ENCODE measurements around the gene IQCC. TPM values are rescaled to one million over a fixed set of nuclear protein-coding genes. Genes with fewer than 3 reads are reported as not detected.

The IQCC gene
- total RNA-seq, 1 donor from 2014 or later = 1.9 TPM

GRCh38 chr1:32201011-32201855, 4.2 kb upstream of the IQCC start:
- H3K27ac Mint-ChIP-seq (ENCODE audit: unreplicated experiment) = peak overlapping the region; percentile 57
- peaks cover 19% of the 10 kb centered on the region for H3K36me3 Mint-ChIP-seq (ENCODE audit: low read depth, unreplicated experiment)
- peaks cover 34% of the 10 kb centered on the region for H3K4me1 Mint-ChIP-seq (ENCODE audit: unreplicated experiment)
- no peaks in the 10 kb centered on the region for H3K9me3 Mint-ChIP-seq (ENCODE audit: unreplicated experiment)
- H3K4me3 Mint-ChIP-seq (ENCODE audit: unreplicated experiment) = peak overlapping the region; percentile 92
- peak; percentile 60 for DNase-seq (ENCODE audit: low spot score)
- H3K27me3 Mint-ChIP-seq (ENCODE audit: unreplicated experiment) = peaks cover 23% of the 10 kb centered on the region
- TF ChIP-seq CTCF (IDR thresholded peaks at IDR 0.05; ENCODE audit: unreplicated experiment) = no peak

GRCh38 chr1:32204943-32205361, 519 bp upstream of the IQCC start:
- Mint-ChIP-seq H3K27ac (ENCODE audit: unreplicated experiment) (no peak overlapping the region), H3K4me3 (ENCODE audit: unreplicated experiment) (peak overlapping the region; percentile 91), H3K4me1 (ENCODE audit: unreplicated experiment) (peaks cover 25% of the 10 kb centered on the region), H3K9me3 (ENCODE audit: unreplicated experiment) (no peaks in the 10 kb centered on the region), H3K36me3 (ENCODE audit: low read depth, unreplicated experiment) (no peaks in the 10 kb centered on the region), H3K27me3 (ENCODE audit: unreplicated experiment) (peaks cover 14% of the 10 kb centered on the region)
- no peak for TF ChIP-seq CTCF (IDR thresholded peaks at IDR 0.05; ENCODE audit: unreplicated experiment)
- no peak for DNase-seq (ENCODE audit: low spot score)

GRCh38 chr1:32208469-32208868, 3.0 kb downstream of the IQCC start:
- Mint-ChIP-seq H3K9me3 (ENCODE audit: unreplicated experiment) (no peaks in the 10 kb centered on the region), H3K4me3 (ENCODE audit: unreplicated experiment) (no peak overlapping the region), H3K36me3 (ENCODE audit: low read depth, unreplicated experiment) (no peaks in the 10 kb centered on the region), H3K27me3 (ENCODE audit: unreplicated experiment) (peaks cover 10% of the 10 kb centered on the region), H3K27ac (ENCODE audit: unreplicated experiment) (no peak overlapping the region), H3K4me1 (ENCODE audit: unreplicated experiment) (peaks cover 7% of the 10 kb centered on the region)
- no peak for TF ChIP-seq CTCF (IDR thresholded peaks at IDR 0.05; ENCODE audit: unreplicated experiment)
- DNase-seq (ENCODE audit: low spot score) = no peak

- H3K27me3 Mint-ChIP-seq (ENCODE audit: unreplicated experiment) = peaks cover 9% of the 10 kb centered on the region
- no peaks in the 10 kb centered on the region for H3K9me3 Mint-ChIP-seq (ENCODE audit: unreplicated experiment)
- no peak for TF ChIP-seq CTCF (IDR thresholded peaks at IDR 0.05; ENCODE audit: unreplicated experiment)
- no peak for DNase-seq (ENCODE audit: low spot score)
- H3K27ac Mint-ChIP-seq (ENCODE audit: unreplicated experiment) = no peak within 1 kb of the TSS
- H3K4me1 Mint-ChIP-seq (ENCODE audit: unreplicated experiment) = peaks cover 7% of the 10 kb centered on the region
- no peak within 1 kb of the TSS for H3K4me3 Mint-ChIP-seq (ENCODE audit: unreplicated experiment)
- no peaks in the 10 kb centered on the region for H3K36me3 Mint-ChIP-seq (ENCODE audit: low read depth, unreplicated experiment)
Observed at GRCh38 chr1:32208891-32209328, 3.4 kb downstream of the IQCC start, which contains the start of gene DCDC2B. DCDC2B (plus strand) TSS chr1:32209089; CDS start chr1:32209094, 5 bp downstream.
